NCI-H2196 (cell line): ENCODE results near the gene ARHGAP33.

Experiments used
- DNase-seq: peaks from one replicate; lab custom pipeline; 2025; ENCODE audit not compliant: unreplicated experiment; lab: John Stamatoyannopoulos, UW

ARHGAP33 gene

GRCh38 chr19:35775298-35776101 is at the start of gene ARHGAP33:
ARHGAP33 (plus strand) TSS chr19:35775564; CDS start chr19:35775659, 95 bp downstream.
- DNase-seq = peak; percentile 99

- no peak for DNase-seq
Measured at GRCh38 chr19:35727053-35727955, 48.1 kb upstream of the ARHGAP33 start.

- no peak for DNase-seq
Measured at GRCh38 chr19:35727956-35728706, 47.2 kb upstream of the ARHGAP33 start.

GRCh38 chr19:35729021-35729420 is 46.3 kb upstream of the ARHGAP33 start:
- no peak for DNase-seq

GRCh38 chr19:35729763-35730162 is 45.6 kb upstream of the ARHGAP33 start:
- DNase-seq = no peak

GRCh38 chr19:35730326-35730725 is 45.0 kb upstream of the ARHGAP33 start:
- no peak for DNase-seq

- no peak for DNase-seq
Measured at GRCh38 chr19:35731353-35731752, 44.0 kb upstream of the ARHGAP33 start.

GRCh38 chr19:35731779-35732405 is 43.5 kb upstream of the ARHGAP33 start:
- no peak for DNase-seq

GRCh38 chr19:35732540-35733179 is 42.7 kb upstream of the ARHGAP33 start:
- no peak for DNase-seq

GRCh38 chr19:35733180-35734125 is 41.9 kb upstream of the ARHGAP33 start:
- DNase-seq = no peak

GRCh38 chr19:35734273-35734672 is 41.1 kb upstream of the ARHGAP33 start:
- DNase-seq = no peak

- DNase-seq = no peak
Measured at GRCh38 chr19:35734889-35735288, 40.5 kb upstream of the ARHGAP33 start.

GRCh38 chr19:35736913-35737886 is 38.2 kb upstream of the ARHGAP33 start:
- DNase-seq = no peak

GRCh38 chr19:35738021-35738886 is 37.1 kb upstream of the ARHGAP33 start:
- DNase-seq = no peak

- DNase-seq = no peak
Measured at GRCh38 chr19:35738887-35739229, 36.5 kb upstream of the ARHGAP33 start.

- no peak for DNase-seq
Measured at GRCh38 chr19:35739275-35740107, 35.9 kb upstream of the ARHGAP33 start.
